NCI-H82 treated with DMSO at 0.1 percent for 48 hours (cell line): Measurements from ENCODE around the gene SLC14A1.

Source experiments
- DNase-seq: peaks from one replicate; lab custom pipeline; 2025; ENCODE audit not compliant: unreplicated experiment; lab: John Stamatoyannopoulos, UW

SLC14A1 gene

GRCh38 chr18:45792506-45793263 is 68.7 kb downstream of the SLC14A1 start:
- no peak for DNase-seq

GRCh38 chr18:45793264-45793965 is 69.4 kb downstream of the SLC14A1 start:
- DNase-seq = no peak

- no peak for DNase-seq
Measured at GRCh38 chr18:45801416-45802004, 77.5 kb downstream of the SLC14A1 start.
